T-helper 1 cell treated with Interleukin-12 subunit alpha and Interleukin-12 subunit beta and Interleukin-4 antibody, amounts not matched to agents 30 ng/mL and 1 ng/mL, for 36 hours (primary cell): ENCODE results near the gene MMP25. TPM values are rescaled to one million over a fixed set of nuclear protein-coding genes. Genes with fewer than 3 reads are reported as not detected.
"Not testable (repeated sequence)": the region's sequence is repeated elsewhere in the genome, so short reads cannot be mapped to it uniquely, and the experiment has no call there.

ENCODE experiments used
- intact Hi-C: fragments of 100-400 bp; cut with micrococcal nuclease; formaldehyde crosslinking; loops from one replicate; pipeline ENCODE4 v1.15.1; 2024
- total RNA-seq: library from RNA; stranded (reverse); gene quantifications from 2 replicates; pipeline ENCODE4 v1.2.3, GENCODE V29; 2022

Gene MMP25
- total RNA-seq, 1 donor from 2014 or later, result 93.6 TPM

GRCh38 chr16:3070608-3071111, 24.3 kb downstream of the MMP25 start:
- intact Hi-C loops, result loop anchor here (10.0 kb wide), 1 partner anchor 434 kb away; the partner anchor contains the start of gene CLUAP1

- intact Hi-C loops, result loop anchor here (10.0 kb wide), 1 partner anchor 433 kb away; the partner anchor contains the start of gene CLUAP1
These were observed 25.3 kb downstream of the MMP25 start for GRCh38 chr16:3071655-3072054.

GRCh38 chr16:3072148-3072547, 25.8 kb downstream of the MMP25 start:
- intact Hi-C loops, result loop anchor here (10.0 kb wide), 1 partner anchor 433 kb away; the partner anchor contains the start of gene CLUAP1

- intact Hi-C loops, result loop anchor here (10.0 kb wide), 1 partner anchor 432 kb away; the partner anchor contains the start of gene CLUAP1
These were observed 26.4 kb downstream of the MMP25 start for GRCh38 chr16:3072576-3073263.

- intact Hi-C loops, result loop anchor here (10.0 kb wide), 1 partner anchor 431 kb away; the partner anchor contains the start of gene CLUAP1
These were observed 27.1 kb downstream of the MMP25 start for GRCh38 chr16:3073448-3073847.

GRCh38 chr16:3074860-3075522, 28.6 kb downstream of the MMP25 start:
- intact Hi-C loops, result loop anchor here (1.0 to 10.0 kb wide), 9 partner anchors 10 to 430 kb away; partner anchors contain the start of genes CLUAP1 and IL32

- intact Hi-C loops, result loop anchor here (1.0 to 10.0 kb wide), 9 partner anchors 10 to 429 kb away; partner anchors contain the start of genes CLUAP1 and IL32
These were observed 29.2 kb downstream of the MMP25 start for GRCh38 chr16:3075523-3075915.

- intact Hi-C loops, result loop anchor here (1.0 to 10.0 kb wide), 9 partner anchors 9 to 429 kb away; partner anchors contain the start of genes CLUAP1 and IL32
These were observed 29.6 kb downstream of the MMP25 start for GRCh38 chr16:3075946-3076345.

GRCh38 chr16:3076577-3076976, 30.2 kb downstream of the MMP25 start:
- intact Hi-C loops, result loop anchor here (5.0 to 10.0 kb wide), 2 partner anchors 141 to 428 kb away; partner anchors contain the start of gene CLUAP1

- intact Hi-C loops, result no loop called here
These were observed 33.7 kb downstream of the MMP25 start for GRCh38 chr16:3080024-3080423.

GRCh38 chr16:3081957-3082356, 35.6 kb downstream of the MMP25 start:
- intact Hi-C loops, result not testable (repeated sequence)

- intact Hi-C loops, result not testable (repeated sequence)
These were observed 37.0 kb downstream of the MMP25 start for GRCh38 chr16:3083408-3083807.

GRCh38 chr16:3084491-3084890, 38.1 kb downstream of the MMP25 start:
- intact Hi-C loops, result no loop called here

GRCh38 chr16:3084969-3085670, 38.8 kb downstream of the MMP25 start:
- intact Hi-C loops, result loop anchor here (1.0 kb wide), 1 partner anchor 10 kb away; no protein-coding TSS in a partner anchor

GRCh38 chr16:3085868-3086595, 39.7 kb downstream of the MMP25 start:
- intact Hi-C loops, result loop anchor here (1.0 kb wide), 1 partner anchor 11 kb away; no protein-coding TSS in a partner anchor

GRCh38 chr16:3086596-3087242, 40.4 kb downstream of the MMP25 start:
- intact Hi-C loops, result no loop called here

- intact Hi-C loops, result no loop called here
These were observed 41.2 kb downstream of the MMP25 start for GRCh38 chr16:3087243-3088235.

GRCh38 chr16:3088450-3088849, 42.1 kb downstream of the MMP25 start:
- intact Hi-C loops, result no loop called here
